IMR-90 (cell line): Measurements from ENCODE around the gene PBX3. TPM values are rescaled to one million over a fixed set of nuclear protein-coding genes. Genes with fewer than 3 reads are reported as not detected.
A peak's percentile ranks its signal among the peaks of the same experiment; 100 is the strongest.

ENCODE experiments used
- ATAC-seq: fragments of 200-7000 bp; cut with Tn5 transposase; 2 replicates; pipeline ENCODE4 v1.9.1; 2020; ENCODE audit warnings: low read depth, mild to moderate bottlenecking, moderate library complexity
- BruUV-seq: library from RNA; stranded (reverse); fragments of 400-500 nt; replicated peaks from 2 replicates; lab custom pipeline; 2021; lab: Mats Ljungman, UMichigan
- CTCF ChIA-PET: fragments of 300-600 bp; formaldehyde crosslinking; extraction: SDS; loops from one replicate; lab custom pipeline; 2021; ENCODE audit warnings: antibody characterized with exemption; lab: Yijun Ruan, JAX
- POLR2A ChIA-PET: fragments of 300-600 bp; sonication (Branson Sonifier 250); formaldehyde crosslinking; loops from one replicate; lab custom pipeline; 2022; ENCODE audit warnings: antibody characterized with exemption; ENCODE audit not compliant: unreplicated experiment; lab: Charles Lee
- DNase-seq: peaks from one replicate; pipeline ENCODE4 v3.0.0; 2013
- H2AFZ ChIP-seq: replicated peaks from 2 replicates; pipeline ENCODE3; 2013; ENCODE audit warnings: low read length, mild to moderate bottlenecking; ENCODE audit not compliant: poor library complexity
- H2AK5ac ChIP-seq: 2 replicates; pipeline ENCODE4 v1.6.1; 2013; ENCODE audit warnings: low read depth, low read length, inconsistent platforms
- H2AK9ac ChIP-seq: replicated peaks from 2 replicates; pipeline ENCODE3; 2013; ENCODE audit warnings: mild to moderate bottlenecking, low read depth, low read length, moderate library complexity; ENCODE audit not compliant: poor library complexity
- H2BK120ac ChIP-seq: 2 replicates; pipeline ENCODE4 v1.6.1; 2013; ENCODE audit warnings: low read depth, low read length, inconsistent platforms
- H2BK15ac ChIP-seq: 3 replicates; pipeline ENCODE4 v1.6.1; 2013; ENCODE audit warnings: low read depth, low read length, inconsistent platforms
- H2BK20ac ChIP-seq: 2 replicates; pipeline ENCODE4 v1.6.1; 2013; ENCODE audit warnings: low read depth, mild to moderate bottlenecking, inconsistent platforms, low read length, moderate library complexity
- H2BK5ac ChIP-seq: 2 replicates; pipeline ENCODE4 v1.6.1; 2013; ENCODE audit warnings: mild to moderate bottlenecking, low read depth, low read length, inconsistent platforms; ENCODE audit not compliant: poor library complexity, severe bottlenecking
- H3K14ac ChIP-seq: replicated peaks from 2 replicates; pipeline ENCODE4 v1.6.1; 2013; ENCODE audit warnings: low read depth, low read length, inconsistent platforms
- H3K18ac ChIP-seq: 2 replicates; pipeline ENCODE4 v1.6.1; 2013; ENCODE audit warnings: low read depth, low read length, control low read depth
- H3K23ac ChIP-seq: 2 replicates; pipeline ENCODE4 v1.6.1; 2013; ENCODE audit warnings: low read depth, low read length, inconsistent platforms
- H3K27ac ChIP-seq: 2 replicates; pipeline ENCODE4 v1.5.1; 2013; ENCODE audit warnings: mild to moderate bottlenecking, control low read depth, low read length; ENCODE audit not compliant: insufficient read depth
- H3K27me3 ChIP-seq: 2 replicates; pipeline ENCODE4 v1.6.1; 2013; ENCODE audit warnings: low read length; ENCODE audit not compliant: control insufficient read depth, insufficient read depth
- H3K36me3 ChIP-seq: 2 replicates; pipeline ENCODE4 v1.6.1; 2013; ENCODE audit warnings: low read length, mixed read lengths; ENCODE audit not compliant: control insufficient read depth, insufficient read depth
- H3K4ac ChIP-seq: 2 replicates; pipeline ENCODE4 v1.6.1; 2013; ENCODE audit warnings: low read depth, low read length, inconsistent platforms
- H3K4me1 ChIP-seq: 2 replicates; pipeline ENCODE4 v1.6.1; 2013; ENCODE audit warnings: low read length, mixed read lengths; ENCODE audit not compliant: control insufficient read depth, insufficient read depth
- H3K4me2 ChIP-seq: 2 replicates; pipeline ENCODE4 v1.6.1; 2013; ENCODE audit warnings: low read depth, mild to moderate bottlenecking, control low read depth, low read length, moderate library complexity
- H3K4me3 ChIP-seq: 2 replicates; pipeline ENCODE4 v1.5.1; 2013; ENCODE audit warnings: low read depth, mild to moderate bottlenecking, control low read depth, low read length, moderate library complexity; ENCODE audit not compliant: insufficient read depth
- H3K56ac ChIP-seq: 2 replicates; pipeline ENCODE4 v1.6.1; 2013; ENCODE audit warnings: low read length, inconsistent platforms; ENCODE audit not compliant: insufficient read depth; ENCODE audit errors: extremely low read depth
- H3K79me1 ChIP-seq, 2 experiments: 2 replicates each; pipeline ENCODE4 v1.6.1; 2013; ENCODE audit warnings: low read length in 2 of 2, inconsistent platforms in 1 of 2, low read depth in 1 of 2
- H3K9ac ChIP-seq: 2 replicates; pipeline ENCODE4 v1.6.1; 2013; ENCODE audit warnings: low read depth, low read length, control low read depth
- H3K9me1 ChIP-seq: 2 replicates; pipeline ENCODE4 v1.6.1; 2013; ENCODE audit warnings: low read length, inconsistent platforms; ENCODE audit not compliant: insufficient read depth
- H3K9me3 ChIP-seq: 2 replicates; pipeline ENCODE4 v1.6.1; 2013; ENCODE audit warnings: low read length; ENCODE audit not compliant: control insufficient read depth, insufficient read depth
- H4K20me1 ChIP-seq: 2 replicates; pipeline ENCODE4 v1.6.1; 2013; ENCODE audit warnings: low read length, inconsistent platforms; ENCODE audit not compliant: insufficient read depth
- H4K5ac ChIP-seq: 2 replicates; pipeline ENCODE4 v1.6.1; 2013; ENCODE audit warnings: mild to moderate bottlenecking, low read depth, low read length, control low read depth
- H4K8ac ChIP-seq, 2 experiments: 2 replicates each; pipeline ENCODE4 v1.6.1; 2013; ENCODE audit warnings: low read depth in 2 of 2, low read length in 2 of 2, control low read depth in 1 of 2, inconsistent platforms in 1 of 2
- H4K91ac ChIP-seq: 2 replicates; pipeline ENCODE4 v1.6.1; 2013; ENCODE audit warnings: low read depth, low read length, inconsistent platforms; ENCODE audit not compliant: insufficient read depth
- BHLHE40 ChIP-seq: fragments of 150-350 bp; IDR thresholded peaks from 2 replicates; pipeline ENCODE4 v1.6.1; 2016; ENCODE audit warnings: mild to moderate bottlenecking, low read depth, low read length
- CEBPB ChIP-seq: IDR thresholded peaks from 2 replicates; pipeline ENCODE4 v1.6.1; 2012; ENCODE audit warnings: low read depth, low read length, improper control_type of control experiment
- CHD1 ChIP-seq: IDR thresholded peaks from 2 replicates; pipeline ENCODE4 v1.6.1; 2012; ENCODE audit warnings: low read depth, low read length, improper control_type of control experiment
- CTCF ChIP-seq: conservative IDR thresholded peaks from 2 replicates; pipeline ENCODE4 v1.5.1; 2012; ENCODE audit warnings: mild to moderate bottlenecking, low read depth, low read length, improper control_type of control experiment
- ELK1 ChIP-seq: fragments of 150-350 bp; IDR thresholded peaks from 2 replicates; pipeline ENCODE4 v1.6.1; 2016; ENCODE audit warnings: low read depth, mild to moderate bottlenecking, low read length, moderate library complexity, borderline replicate concordance
- FOS ChIP-seq: fragments of 150-350 bp; IDR thresholded peaks from 2 replicates; pipeline ENCODE4 v1.6.1; 2016; ENCODE audit warnings: low read depth, low read length
- MAFK ChIP-seq: IDR thresholded peaks from 2 replicates; pipeline ENCODE4 v1.6.1; 2012; ENCODE audit warnings: low read depth, low read length, improper control_type of control experiment
- MAZ ChIP-seq: IDR thresholded peaks from 2 replicates; pipeline ENCODE4 v1.6.1; 2012; ENCODE audit warnings: low read depth, mild to moderate bottlenecking, low read length, improper control_type of control experiment, moderate library complexity, borderline replicate concordance
- MXI1 ChIP-seq: IDR thresholded peaks from 2 replicates; pipeline ENCODE4 v1.6.1; 2012; ENCODE audit warnings: low read depth, mild to moderate bottlenecking, low read length, moderate library complexity, borderline replicate concordance
- POLR2A ChIP-seq: IDR thresholded peaks from 2 replicates; pipeline ENCODE4 v1.6.1; 2012; ENCODE audit warnings: mild to moderate bottlenecking, low read depth, low read length
- RAD21 ChIP-seq: IDR thresholded peaks from 2 replicates; pipeline ENCODE4 v1.6.1; 2012; ENCODE audit warnings: low read length, improper control_type of control experiment
- RCOR1 ChIP-seq: IDR thresholded peaks from 2 replicates; pipeline ENCODE4 v1.6.1; 2012; ENCODE audit warnings: mild to moderate bottlenecking, low read length, improper control_type of control experiment; ENCODE audit not compliant: insufficient replicate concordance
- RFX5 ChIP-seq: IDR thresholded peaks from 2 replicates; pipeline ENCODE4 v1.8.0; 2012; ENCODE audit warnings: low read depth, mild to moderate bottlenecking, low read length, moderate library complexity
- SMC3 ChIP-seq: fragments of 150-350 bp; IDR thresholded peaks from 2 replicates; pipeline ENCODE4 v1.6.1; 2016; ENCODE audit warnings: low read depth, mild to moderate bottlenecking, antibody characterized with exemption, low read length, moderate library complexity
- USF2 ChIP-seq: fragments of 150-350 bp; IDR thresholded peaks from 2 replicates; pipeline ENCODE4 v1.6.1; 2017; ENCODE audit warnings: mild to moderate bottlenecking, antibody characterized with exemption, low read length, low read depth
- dilution Hi-C: fragments of 300-500 bp; cut with HindIII; formaldehyde crosslinking; loops from one replicate; pipeline ENCODE4 v1.14.3; 2018; ENCODE audit warnings: low sequenced_read_pairs; ENCODE audit not compliant: unreplicated experiment
- in situ Hi-C: fragments of 300-500 bp; cut with MboI; formaldehyde crosslinking; loops from 3 replicates; pipeline ENCODE4 v1.14.3; 2019; ENCODE audit warnings: low sequenced_read_pairs, inconsistent platforms, mixed read lengths
- intact Hi-C: fragments of 100-400 bp; cut with micrococcal nuclease; formaldehyde crosslinking; loops from 2 replicates; pipeline ENCODE4 v1.10.0; 2022
- polyA plus RNA-seq, 3 experiments: library from polyadenylated mRNA; depleted of rRNA; stranded (reverse); fragments of >200 nt; gene quantifications; 2 replicates each; pipeline ENCODE4 v1.2.3, GENCODE V29; 2012; ENCODE audit warnings: low replicate concordance in 1 of 3
- total RNA-seq: library from RNA; depleted of rRNA; stranded (reverse); fragments of >200 nt; gene quantifications from 2 replicates; pipeline ENCODE4 v1.2.3, GENCODE V29; 2012

Gene PBX3
- total and polyA plus RNA-seq, 2 of the 4 experiments (the other 2 are of a cell fraction) = 12.0 to 15.6 TPM

DNA sequence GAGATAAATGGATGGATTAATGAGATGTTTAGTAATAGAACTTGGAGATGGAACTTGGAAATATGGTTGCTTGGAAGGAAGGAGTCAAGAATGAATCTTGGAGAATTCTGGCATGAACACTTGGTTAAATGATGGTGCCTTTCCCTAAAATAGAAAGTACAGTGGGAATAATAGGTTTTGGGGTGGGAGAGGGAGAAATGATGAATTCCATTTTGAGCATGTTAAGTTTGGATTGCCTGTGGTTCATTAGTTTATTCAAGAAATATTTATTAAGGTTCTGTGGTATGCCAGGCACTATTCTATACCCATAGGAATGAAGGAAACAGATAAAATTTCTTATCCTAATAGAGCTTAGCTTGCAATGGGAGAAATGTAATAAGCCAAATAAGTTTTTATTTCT, 58.4 kb downstream of the PBX3 start:
- Histone ChIP-seq H2BK20ac (0 out of 2 replicates have a peak overlapping the region, but pooled peaks have one; percentile 26), H2AFZ (no peak overlapping the region), H4K5ac (no peak overlapping the region), H2BK5ac (no peak overlapping the region), H3K27ac (no peak overlapping the region), H3K23ac (0 out of 2 replicates have a peak overlapping the region, but pooled peaks have one; percentile 54), H4K91ac (no peak overlapping the region), H2BK120ac (no peak overlapping the region), H3K14ac (peak overlapping the region; percentile 18; the same call in 1 of the 2 replicates), H3K9me3 (no peaks in the 10 kb centered on the region), H2AK5ac (no peak overlapping the region), H4K20me1 (no peaks in the 10 kb centered on the region), H3K9me1 (0 out of 2 replicates have a peak, but pooled peaks cover 7% of the 10 kb centered on the region), H3K4me2 (no peak overlapping the region), H3K36me3 (no peaks in the 10 kb centered on the region), H4K8ac (no peak overlapping the region), H3K4me3 (no peak overlapping the region), H3K79me1 (peaks cover 11 to 39% of the 10 kb centered on the region in 2 experiments), H3K4me1 (peaks cover 11% of the 10 kb centered on the region), H3K18ac (no peak overlapping the region), H3K9ac (no peak overlapping the region), H2AK9ac (no peak overlapping the region), H3K27me3 (no peaks in the 10 kb centered on the region), H2BK15ac (no peak overlapping the region), H3K56ac (no peak overlapping the region), H3K4ac (peak overlapping the region; percentile 38; the same call in 1 of the 2 replicates)
- intact Hi-C loops = no loop called here
- ChIA-PET POLR2A (no interaction called here), CTCF (no interaction called here)
- dilution Hi-C loops = no loop called here
- in situ Hi-C loops = no loop called here
- TF ChIP-seq BHLHE40 = no peak
- TF ChIP-seq SMC3 = no peak
- TF ChIP-seq MAFK = no peak
- TF ChIP-seq CHD1 = no peak
- no peak for TF ChIP-seq CTCF
- no peak for TF ChIP-seq RFX5
- TF ChIP-seq ELK1 = no peak
- no peak for TF ChIP-seq CEBPB
- TF ChIP-seq FOS = no peak
- TF ChIP-seq RCOR1 = no peak
- TF ChIP-seq USF2 = no peak
- no peak for TF ChIP-seq MAZ
- TF ChIP-seq MXI1 = no peak
- no peak for TF ChIP-seq POLR2A
- TF ChIP-seq RAD21 = no peak
- BruUV-seq = no TSS peak
- no peak for DNase-seq
- peak; percentile 42 for ATAC-seq
